Neural crest cell (in vitro differentiated cells): Measurements from ENCODE around the gene IL21R. TPM values are rescaled to one million over a fixed set of nuclear protein-coding genes. Genes with fewer than 3 reads are reported as not detected.
"Not testable (repeated sequence)": the region's sequence is repeated elsewhere in the genome, so short reads cannot be mapped to it uniquely, and the experiment has no call there.

Source experiments
- DNase-seq: peaks from one replicate; pipeline ENCODE4 v3.0.0; 2021; ENCODE audit warnings: low read depth, mixed read lengths, low spot score
- H3K27ac Mint-ChIP-seq: one replicate; pipeline ENCODE4 v1.8.0; 2021; ENCODE audit warnings: mild to moderate bottlenecking, mixed read lengths; ENCODE audit not compliant: unreplicated experiment
- H3K27me3 Mint-ChIP-seq: 2 replicates; pipeline ENCODE4 v1.8.0; 2021; ENCODE audit warnings: low read depth, mild to moderate bottlenecking, mixed read lengths
- H3K36me3 Mint-ChIP-seq: 2 replicates; pipeline ENCODE4 v1.8.0; 2021; ENCODE audit warnings: low read depth, mild to moderate bottlenecking, mixed read lengths
- H3K4me1 Mint-ChIP-seq: 2 replicates; pipeline ENCODE4 v1.8.0; 2021; ENCODE audit warnings: mixed read lengths
- H3K4me3 Mint-ChIP-seq: one replicate; pipeline ENCODE4 v1.8.0; 2021; ENCODE audit warnings: mild to moderate bottlenecking, mixed read lengths
- H3K9me3 Mint-ChIP-seq: 2 replicates; pipeline ENCODE4 v1.8.0; 2021; ENCODE audit warnings: mixed read lengths
- total RNA-seq: library from RNA; stranded (reverse); gene quantifications from 2 replicates; pipeline ENCODE4 v1.2.1, GENCODE V29; 2021
- TF ChIP-seq, protein P1 (sequence below): fragments of 200-600 bp; sonication (generic); conservative IDR thresholded peaks from 2 replicates; pipeline ENCODE4 v1.5.0; 2021; ENCODE audit warnings: antibody characterized with exemption, mild to moderate bottlenecking

IL21R gene
- total RNA-seq, 1 donor from 2014 or later: 0.79 TPM

DNA sequence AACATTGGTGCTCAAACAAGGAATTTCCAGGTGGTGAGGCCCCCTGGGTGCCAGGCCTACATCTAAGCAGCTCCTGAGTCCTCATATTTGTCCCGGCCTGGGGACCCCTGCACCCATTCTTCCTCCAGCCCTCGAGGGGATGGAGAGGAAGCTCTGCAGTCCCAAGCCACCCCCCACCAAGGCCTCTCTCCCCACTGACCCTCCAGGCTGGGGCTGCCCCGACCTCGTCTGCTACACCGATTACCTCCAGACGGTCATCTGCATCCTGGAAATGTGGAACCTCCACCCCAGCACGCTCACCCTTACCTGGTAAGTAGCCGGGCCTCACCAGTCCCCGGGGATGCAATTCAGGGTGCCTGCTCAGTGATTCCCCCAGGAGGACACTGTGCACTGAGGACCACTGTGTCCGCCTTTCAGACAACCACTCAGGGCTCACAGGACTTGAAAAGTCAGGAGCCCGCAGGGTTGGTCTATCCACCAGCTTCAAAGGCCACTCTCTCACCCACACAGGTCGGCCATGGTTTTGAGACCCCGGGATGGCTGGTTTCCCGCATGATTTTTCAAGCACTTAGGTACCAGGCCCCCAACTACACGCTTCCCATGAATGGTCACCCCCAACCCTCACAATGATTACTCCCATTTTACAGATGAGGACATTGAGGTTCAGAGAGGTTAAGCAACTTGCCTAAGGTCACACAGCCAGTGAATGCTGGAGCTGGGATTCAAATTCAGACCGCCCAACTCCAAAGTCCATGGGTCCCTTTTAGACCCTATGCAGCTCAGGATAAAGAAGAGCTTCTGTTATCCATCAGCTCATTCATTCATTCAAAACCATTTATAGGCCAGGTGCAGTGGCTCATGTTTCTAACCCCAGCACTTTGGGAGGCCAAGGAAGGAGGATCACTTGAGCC lies 32.4 kb downstream of the IL21R start:
- Mint-ChIP-seq H3K9me3 (no peaks in the 10 kb centered on the region), H3K27ac (no peak overlapping the region), H3K4me1 (peaks cover 3% of the 10 kb centered on the region), H3K36me3 (no peaks in the 10 kb centered on the region), H3K4me3 (no peak overlapping the region), H3K27me3 (no peaks in the 10 kb centered on the region)
- TF ChIP-seq, protein P1, sequence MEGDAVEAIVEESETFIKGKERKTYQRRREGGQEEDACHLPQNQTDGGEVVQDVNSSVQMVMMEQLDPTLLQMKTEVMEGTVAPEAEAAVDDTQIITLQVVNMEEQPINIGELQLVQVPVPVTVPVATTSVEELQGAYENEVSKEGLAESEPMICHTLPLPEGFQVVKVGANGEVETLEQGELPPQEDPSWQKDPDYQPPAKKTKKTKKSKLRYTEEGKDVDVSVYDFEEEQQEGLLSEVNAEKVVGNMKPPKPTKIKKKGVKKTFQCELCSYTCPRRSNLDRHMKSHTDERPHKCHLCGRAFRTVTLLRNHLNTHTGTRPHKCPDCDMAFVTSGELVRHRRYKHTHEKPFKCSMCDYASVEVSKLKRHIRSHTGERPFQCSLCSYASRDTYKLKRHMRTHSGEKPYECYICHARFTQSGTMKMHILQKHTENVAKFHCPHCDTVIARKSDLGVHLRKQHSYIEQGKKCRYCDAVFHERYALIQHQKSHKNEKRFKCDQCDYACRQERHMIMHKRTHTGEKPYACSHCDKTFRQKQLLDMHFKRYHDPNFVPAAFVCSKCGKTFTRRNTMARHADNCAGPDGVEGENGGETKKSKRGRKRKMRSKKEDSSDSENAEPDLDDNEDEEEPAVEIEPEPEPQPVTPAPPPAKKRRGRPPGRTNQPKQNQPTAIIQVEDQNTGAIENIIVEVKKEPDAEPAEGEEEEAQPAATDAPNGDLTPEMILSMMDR: no peak
- no peak for DNase-seq

DNA sequence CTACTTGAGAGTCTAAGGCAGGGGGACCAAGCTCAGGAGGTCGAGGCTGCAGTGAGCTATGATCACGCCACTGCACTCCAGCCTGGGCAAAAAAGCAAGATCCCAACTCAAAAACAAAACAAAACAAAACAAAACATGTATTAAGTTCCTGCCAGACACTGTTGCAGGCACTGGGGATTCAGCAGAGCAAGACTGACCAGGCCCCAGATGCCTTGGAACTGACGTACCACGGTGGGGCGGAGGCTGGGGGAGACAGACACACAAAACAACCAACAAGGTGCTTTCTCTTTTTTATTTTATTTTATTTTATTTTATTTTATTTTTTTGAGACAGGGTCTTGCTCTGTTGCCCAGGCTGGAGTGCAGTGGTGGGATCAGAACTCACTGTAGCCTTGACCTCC lies 33.2 kb downstream of the IL21R start:
- not testable (repeated sequence) for H3K27ac Mint-ChIP-seq, H3K4me1 Mint-ChIP-seq, H3K27me3 Mint-ChIP-seq, H3K36me3 Mint-ChIP-seq, H3K9me3 Mint-ChIP-seq, H3K4me3 Mint-ChIP-seq, DNase-seq

DNA sequence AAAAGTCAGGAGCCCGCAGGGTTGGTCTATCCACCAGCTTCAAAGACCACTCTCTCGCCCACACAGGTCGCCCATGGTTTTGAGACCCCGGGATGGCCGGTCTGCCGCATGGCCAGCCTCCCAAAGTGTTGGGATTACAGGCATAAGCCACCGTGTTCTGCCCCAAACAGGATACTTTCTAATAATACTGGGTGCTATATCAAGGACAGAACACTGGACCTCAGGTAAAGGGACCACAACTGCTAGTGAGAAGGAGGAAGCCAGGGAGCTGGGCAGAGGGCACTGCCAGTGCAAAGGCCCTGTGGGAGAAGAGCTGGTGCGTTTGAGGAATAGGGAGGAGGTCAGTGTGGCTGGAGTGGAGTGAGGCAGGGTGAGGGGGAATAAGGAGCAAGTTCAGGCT lies 34.1 kb downstream of the IL21R start:
- H3K27me3 Mint-ChIP-seq: no peaks in the 10 kb centered on the region
- no peak overlapping the region for H3K4me3 Mint-ChIP-seq
- TF ChIP-seq, protein P1: no peak
- H3K4me1 Mint-ChIP-seq: peaks cover 4% of the 10 kb centered on the region
- no peaks in the 10 kb centered on the region for H3K36me3 Mint-ChIP-seq
- no peak for DNase-seq
- H3K9me3 Mint-ChIP-seq: no peaks in the 10 kb centered on the region
- no peak overlapping the region for H3K27ac Mint-ChIP-seq

DNA sequence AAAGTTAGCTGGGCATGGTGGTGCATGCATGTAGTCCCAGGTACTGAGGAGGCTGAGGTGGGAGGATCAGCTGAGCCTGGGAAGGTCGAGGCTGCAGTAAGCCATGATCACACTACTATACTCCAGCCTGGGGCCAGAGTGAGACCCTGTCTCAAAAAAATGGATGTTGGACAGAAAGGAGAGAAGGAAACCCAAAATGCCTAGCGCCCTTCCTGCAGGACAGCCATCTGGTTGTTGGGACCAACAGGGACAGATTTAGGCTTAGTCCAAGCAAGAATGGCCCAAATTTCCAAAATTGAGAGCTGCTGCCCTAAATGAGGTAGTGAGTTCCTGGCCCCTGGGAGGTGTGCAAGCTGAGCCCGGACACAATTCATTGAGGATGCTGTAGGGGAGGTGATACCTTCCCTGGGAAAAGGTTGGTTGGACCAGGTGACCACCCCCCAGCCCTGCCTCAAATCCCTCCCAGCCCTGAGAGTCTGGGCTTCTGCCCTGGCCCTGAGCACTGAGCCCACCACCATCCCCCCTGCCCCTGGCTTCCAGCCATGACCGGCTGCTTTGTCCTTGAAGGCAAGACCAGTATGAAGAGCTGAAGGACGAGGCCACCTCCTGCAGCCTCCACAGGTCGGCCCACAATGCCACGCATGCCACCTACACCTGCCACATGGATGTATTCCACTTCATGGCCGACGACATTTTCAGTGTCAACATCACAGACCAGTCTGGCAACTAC lies 35.1 kb downstream of the IL21R start:
- H3K27me3 Mint-ChIP-seq: no peaks in the 10 kb centered on the region
- H3K4me3 Mint-ChIP-seq: no peak overlapping the region
- peak overlapping the region; percentile 43 for H3K27ac Mint-ChIP-seq
- no peaks in the 10 kb centered on the region for H3K9me3 Mint-ChIP-seq
- peaks cover 4% of the 10 kb centered on the region for H3K4me1 Mint-ChIP-seq
- no peaks in the 10 kb centered on the region for H3K36me3 Mint-ChIP-seq
- TF ChIP-seq, protein P1: no peak
- no peak for DNase-seq

DNA sequence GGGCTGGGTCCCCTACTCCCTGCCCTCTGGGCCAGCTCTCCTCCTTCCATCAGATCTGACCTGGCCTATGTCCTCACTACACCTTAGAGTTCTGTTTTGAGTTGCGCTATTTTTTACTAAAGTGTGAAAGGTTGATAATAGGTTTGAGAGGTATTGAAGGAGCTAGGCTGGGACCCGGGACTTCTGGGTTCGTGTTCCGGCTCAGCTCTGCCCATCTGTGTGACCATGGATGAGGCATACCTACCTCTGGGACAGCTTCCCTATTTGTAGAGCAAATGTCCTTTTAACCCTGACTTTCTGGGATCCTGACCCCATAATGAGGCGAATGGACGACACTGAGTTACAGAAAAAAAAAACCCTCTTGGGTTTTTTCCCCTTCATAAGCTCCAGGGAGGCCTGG lies 36.0 kb downstream of the IL21R start:
- TF ChIP-seq, protein P1: no peak
- peaks cover 4% of the 10 kb centered on the region for H3K4me1 Mint-ChIP-seq
- H3K27me3 Mint-ChIP-seq: no peaks in the 10 kb centered on the region
- no peaks in the 10 kb centered on the region for H3K36me3 Mint-ChIP-seq
- no peak overlapping the region for H3K4me3 Mint-ChIP-seq
- H3K9me3 Mint-ChIP-seq: no peaks in the 10 kb centered on the region
- no peak overlapping the region for H3K27ac Mint-ChIP-seq
- no peak for DNase-seq
